Limb (tissue), 2 donors: ENCODE measurements around the gene LRRFIP2.
"Not testable (repeated sequence)": the region's sequence is repeated elsewhere in the genome, so short reads cannot be mapped to it uniquely, and the experiment has no call there.

ENCODE experiments used
- DNase-seq, 2 donors: peaks; one replicate each; pipeline ENCODE4 v3.0.0-alpha.2; 2016; ENCODE audit errors: extremely low spot score in 2 of 2

The LRRFIP2 gene

GRCh38 chr3:37145611-37146010 is 28.8 kb downstream of the LRRFIP2 start:
- no peak for DNase-seq

- no peak for DNase-seq
Observed at GRCh38 chr3:37144806-37145205, 29.6 kb downstream of the LRRFIP2 start.

DNA sequence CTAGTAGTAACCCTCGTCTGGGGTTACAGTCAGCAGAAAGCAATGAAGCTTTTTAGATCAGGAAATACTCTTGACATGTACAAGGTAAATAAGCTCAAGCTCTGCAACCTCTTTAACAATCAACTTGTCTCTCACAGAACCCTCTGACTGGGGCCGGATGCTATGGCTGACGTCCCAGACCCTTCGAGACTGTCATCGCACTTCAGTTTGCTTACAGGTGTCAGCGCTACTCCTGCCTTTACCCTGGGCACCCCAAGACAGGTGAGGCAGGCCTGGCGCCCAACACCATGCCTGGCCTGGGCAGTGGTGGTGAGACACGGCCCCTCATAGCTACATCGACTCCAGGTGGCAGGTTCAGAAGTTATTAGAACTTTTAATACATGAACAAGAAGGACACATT is 30.6 kb downstream of the LRRFIP2 start:
- DNase-seq = no peak

GRCh38 chr3:37141676-37142075 is 32.7 kb downstream of the LRRFIP2 start:
- no peak for DNase-seq

GRCh38 chr3:37140899-37141541 is 33.4 kb downstream of the LRRFIP2 start:
- DNase-seq = no peak

DNA sequence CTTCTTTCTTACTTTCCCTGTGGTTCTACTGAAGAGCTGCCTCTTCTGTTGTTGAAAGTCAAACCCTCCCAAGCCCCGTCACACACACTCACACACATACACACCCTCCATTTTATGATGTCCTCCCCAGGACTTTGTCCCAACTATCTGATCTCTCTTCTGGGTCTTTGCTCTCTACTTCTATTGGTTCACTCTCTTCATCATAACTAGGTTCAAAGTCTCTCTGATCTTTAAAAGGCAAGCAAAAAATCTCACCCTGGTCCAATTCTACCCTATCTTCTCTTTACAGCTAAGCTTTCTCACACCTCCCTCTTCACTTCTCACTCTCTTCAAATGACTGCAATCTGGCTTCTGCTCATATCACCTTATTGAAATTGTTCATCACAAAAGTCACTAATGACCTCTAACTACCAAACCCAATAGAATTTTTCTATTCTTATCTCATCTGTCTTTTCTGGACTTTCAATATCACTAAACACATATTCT is 34.8 kb downstream of the LRRFIP2 start:
- DNase-seq = no peak

GRCh38 chr3:37138816-37139215 is 35.6 kb downstream of the LRRFIP2 start:
- no peak for DNase-seq

DNA sequence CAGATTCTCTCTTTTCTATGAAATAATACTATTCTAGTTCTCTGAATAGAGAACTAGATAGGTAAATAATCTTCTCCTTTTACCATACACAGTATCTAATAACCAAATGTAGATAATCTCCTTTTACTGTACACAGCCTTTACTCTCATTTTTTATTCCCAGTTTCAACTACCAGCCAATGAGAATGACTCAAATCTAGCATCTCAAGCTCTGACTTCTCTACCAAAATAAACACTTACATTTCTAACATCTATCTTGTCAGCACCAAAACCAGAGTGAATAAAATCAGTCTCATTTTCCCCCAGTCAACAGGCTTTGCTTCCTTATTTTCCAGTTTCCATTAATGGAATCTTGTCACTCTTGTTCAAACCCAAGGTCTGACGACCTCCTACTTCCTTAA is 36.9 kb downstream of the LRRFIP2 start:
- no peak for DNase-seq

DNA sequence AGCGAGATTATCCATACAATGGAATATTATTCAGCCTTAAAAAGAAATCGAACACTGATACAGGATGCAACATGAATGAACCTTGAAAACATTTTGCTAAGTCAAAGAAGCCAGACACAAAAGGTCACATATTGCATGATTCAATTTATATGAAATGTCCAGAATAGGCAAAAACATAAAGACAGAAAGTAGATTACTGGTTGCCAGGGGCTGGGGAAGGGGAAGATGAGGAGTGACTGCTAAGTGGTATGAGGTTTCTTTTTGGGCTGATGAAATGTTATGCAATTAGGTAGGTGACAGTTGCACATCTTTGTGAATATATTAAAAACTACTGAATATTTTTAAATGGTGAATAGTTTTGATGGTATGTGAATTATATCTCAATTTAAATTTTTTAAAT is 38.3 kb downstream of the LRRFIP2 start:
- no peak for DNase-seq

DNA sequence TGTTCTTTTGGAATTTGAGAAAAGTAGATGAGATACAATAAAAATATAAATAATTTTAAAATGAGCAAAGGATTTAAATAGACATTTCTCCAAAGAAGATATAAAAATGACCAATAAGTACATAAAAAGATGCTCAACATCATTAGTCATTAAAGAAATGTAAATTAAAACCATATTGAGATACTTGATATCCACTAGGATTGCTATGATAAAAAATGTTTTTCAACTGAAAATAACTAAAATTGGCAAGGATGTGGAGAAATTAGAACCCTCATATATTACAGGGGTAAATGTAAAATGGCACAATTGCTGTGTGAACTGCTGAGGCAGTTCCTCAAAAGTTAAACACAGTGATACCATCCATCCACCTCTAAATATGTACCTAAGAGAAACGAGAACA is 38.8 kb downstream of the LRRFIP2 start:
- DNase-seq = no peak

DNA sequence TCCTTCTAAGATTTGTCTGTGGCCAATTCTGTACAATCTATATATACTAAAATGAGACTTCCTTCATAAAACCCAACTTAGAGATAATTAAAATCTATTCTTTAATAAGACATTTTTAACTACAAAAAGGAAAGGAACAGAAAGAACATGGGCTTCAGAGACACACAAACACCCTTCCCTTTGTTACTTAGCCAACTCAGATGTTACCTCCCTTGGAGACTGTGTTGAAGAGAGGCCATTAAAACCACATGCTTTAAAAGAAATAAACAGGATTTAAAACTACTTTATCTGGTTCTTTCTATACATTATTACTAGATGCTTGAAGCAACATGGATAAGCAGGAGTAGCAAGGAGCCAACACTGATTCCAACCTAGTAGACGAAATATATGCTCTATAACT is 42.0 kb downstream of the LRRFIP2 start:
- DNase-seq = no peak

DNA sequence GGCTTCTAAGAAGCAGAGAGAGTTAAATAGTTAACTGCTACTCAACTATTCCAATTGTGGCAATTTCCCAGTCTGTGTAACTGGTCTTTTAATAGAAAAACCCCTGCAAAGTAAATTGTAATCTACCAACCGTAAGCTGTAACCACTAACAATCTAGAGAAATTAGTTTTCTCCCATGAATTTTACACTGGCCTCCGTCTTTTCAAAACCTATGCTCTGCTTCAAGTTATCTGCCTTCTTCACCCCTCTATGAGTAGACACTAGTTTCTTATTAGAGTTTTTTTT is 42.6 kb downstream of the LRRFIP2 start:
- DNase-seq = no peak

DNA sequence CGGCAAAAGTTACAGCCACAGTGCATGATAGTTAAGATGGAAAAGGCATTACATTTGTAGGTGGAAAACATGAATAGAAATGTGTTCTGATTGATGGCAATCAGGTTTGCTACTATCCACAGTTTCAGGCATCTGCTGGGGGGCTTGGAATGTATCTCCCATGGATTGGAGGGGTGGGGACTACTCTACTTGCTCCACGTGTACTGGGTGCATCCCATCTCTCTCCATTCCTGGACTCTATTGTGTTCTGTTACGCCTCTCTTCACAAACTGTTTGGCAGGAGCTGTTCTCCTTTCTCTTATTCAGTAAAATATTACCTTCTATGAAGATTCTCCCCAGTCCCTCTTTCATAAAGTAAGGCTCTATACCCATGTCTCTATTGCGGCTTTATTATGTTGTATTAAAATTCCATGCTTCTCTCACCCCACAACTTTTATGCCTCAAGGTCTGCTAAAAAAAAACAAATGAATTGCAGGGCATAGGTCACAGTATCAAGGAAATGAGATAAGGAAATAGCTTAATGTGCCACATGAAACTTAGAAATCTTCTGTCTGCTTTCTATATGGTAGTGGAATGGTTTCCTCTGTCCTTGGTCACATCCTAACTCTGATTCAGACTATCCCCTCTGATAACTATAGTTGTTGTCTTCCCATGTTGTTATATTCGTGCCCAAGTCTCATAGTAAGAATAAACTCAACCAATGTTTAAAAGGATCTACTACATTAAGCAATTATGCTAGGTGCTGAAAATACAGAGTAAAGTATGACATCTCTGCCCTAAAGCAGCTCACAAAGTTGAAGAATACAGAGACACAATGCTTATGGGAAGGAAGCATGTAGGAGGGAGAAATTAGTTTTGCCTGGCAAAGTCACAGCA is 43.2 kb downstream of the LRRFIP2 start:
- no peak for DNase-seq

- DNase-seq = no peak
Observed at GRCh38 chr3:37130448-37130847, 43.9 kb downstream of the LRRFIP2 start.

DNA sequence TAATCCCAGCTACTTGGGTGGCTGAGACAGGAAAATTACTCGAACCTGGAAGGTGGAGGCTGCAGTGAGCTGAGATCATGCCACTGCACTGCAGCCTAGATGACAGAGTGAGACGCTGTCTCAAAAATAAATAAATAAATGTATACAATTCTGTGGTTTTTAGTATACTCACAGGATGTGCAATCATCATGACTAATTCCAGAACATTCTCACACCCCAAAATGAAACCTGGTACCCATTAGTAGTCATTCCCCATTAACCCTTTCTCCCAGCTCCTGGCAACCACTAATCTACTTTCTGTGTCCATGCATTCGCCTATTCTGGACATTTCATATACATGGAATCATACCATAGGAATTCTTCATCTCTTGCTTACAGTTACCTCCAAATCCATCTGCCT is 44.5 kb downstream of the LRRFIP2 start:
- DNase-seq = no peak

- DNase-seq = no peak
Observed at GRCh38 chr3:37127340-37127739, 47.0 kb downstream of the LRRFIP2 start.

GRCh38 chr3:37126856-37127255 is 47.5 kb downstream of the LRRFIP2 start:
- no peak for DNase-seq

- no peak for DNase-seq
Observed at GRCh38 chr3:37125195-37126073, 48.9 kb downstream of the LRRFIP2 start.

DNA sequence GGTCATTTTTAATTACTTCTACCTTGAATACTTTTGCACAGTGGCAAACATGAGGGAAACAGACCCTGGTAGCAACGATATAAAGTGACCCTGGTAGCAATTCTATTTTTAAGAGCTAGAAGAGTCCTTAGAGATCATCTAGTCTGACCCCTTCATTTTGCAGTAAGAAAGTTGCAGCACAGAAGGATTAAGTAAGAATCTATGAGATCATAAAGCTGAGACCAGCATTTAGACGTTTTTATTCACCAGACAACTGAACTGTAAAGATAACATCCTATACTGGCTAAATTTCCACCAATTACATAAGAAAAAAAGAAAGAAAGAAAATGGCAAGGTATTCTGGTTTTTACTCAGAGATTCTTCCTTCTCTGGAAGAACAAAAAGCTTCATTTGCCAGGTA is 49.9 kb downstream of the LRRFIP2 start:
- no peak for DNase-seq

GRCh38 chr3:37123292-37123691 is 51.1 kb downstream of the LRRFIP2 start:
- DNase-seq = no peak

- not testable (repeated sequence) for DNase-seq
Observed at GRCh38 chr3:37122069-37122468, 52.3 kb downstream of the LRRFIP2 start.

DNA sequence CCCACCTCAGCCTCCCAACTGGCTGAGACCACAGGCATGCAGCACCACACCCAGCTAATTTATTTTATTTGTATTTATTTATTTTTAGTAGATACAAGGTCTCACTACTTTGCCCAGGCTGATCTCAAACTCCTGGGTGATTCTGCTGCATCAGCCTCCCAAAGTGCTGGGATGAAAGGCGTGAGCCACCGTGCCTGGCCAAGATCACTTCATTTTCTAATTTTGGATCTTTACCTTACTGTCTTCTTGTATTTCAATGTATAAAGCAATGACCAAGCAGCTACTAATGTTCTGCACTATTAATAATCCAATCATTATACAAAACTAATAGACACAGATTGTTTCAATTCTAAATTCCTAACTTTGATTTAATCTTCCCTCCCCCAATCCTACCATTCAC is 56.2 kb downstream of the LRRFIP2 start:
- DNase-seq = no peak
